Activated T-cell treated with anti-CD3 and anti-CD28 coated beads, Interleukin-2, amount 50 U/mL, for 48 hours (primary cell): ENCODE results near the gene NTNG1.

Experiments
- DNase-seq, 2 experiments: peaks; one replicate each; pipeline ENCODE4 v3.0.0-alpha.2; 2020

The NTNG1 gene

GRCh38 chr1:107419003-107419402 lies 278.2 kb downstream of the NTNG1 start:
- no peak for DNase-seq

DNA sequence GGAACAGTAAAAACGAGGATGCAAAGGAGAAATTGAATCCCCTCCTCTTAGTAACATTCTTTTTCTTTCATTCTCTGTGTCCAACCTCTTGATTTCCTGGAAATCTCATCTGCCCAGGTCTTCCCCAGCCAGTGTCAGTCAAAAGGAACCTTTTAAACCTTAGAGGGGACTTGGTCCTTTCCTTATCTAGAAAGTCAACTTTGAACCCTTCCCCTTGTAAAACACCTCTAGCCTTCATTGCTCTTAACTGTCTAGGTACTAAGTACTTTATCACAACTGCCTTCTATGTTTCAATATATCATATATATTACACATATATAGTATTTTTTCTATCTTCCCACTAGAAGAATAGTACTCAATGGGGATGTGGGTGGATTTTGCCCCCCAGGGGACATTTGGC lies 282.1 kb downstream of the NTNG1 start:
- no peak for DNase-seq

DNA sequence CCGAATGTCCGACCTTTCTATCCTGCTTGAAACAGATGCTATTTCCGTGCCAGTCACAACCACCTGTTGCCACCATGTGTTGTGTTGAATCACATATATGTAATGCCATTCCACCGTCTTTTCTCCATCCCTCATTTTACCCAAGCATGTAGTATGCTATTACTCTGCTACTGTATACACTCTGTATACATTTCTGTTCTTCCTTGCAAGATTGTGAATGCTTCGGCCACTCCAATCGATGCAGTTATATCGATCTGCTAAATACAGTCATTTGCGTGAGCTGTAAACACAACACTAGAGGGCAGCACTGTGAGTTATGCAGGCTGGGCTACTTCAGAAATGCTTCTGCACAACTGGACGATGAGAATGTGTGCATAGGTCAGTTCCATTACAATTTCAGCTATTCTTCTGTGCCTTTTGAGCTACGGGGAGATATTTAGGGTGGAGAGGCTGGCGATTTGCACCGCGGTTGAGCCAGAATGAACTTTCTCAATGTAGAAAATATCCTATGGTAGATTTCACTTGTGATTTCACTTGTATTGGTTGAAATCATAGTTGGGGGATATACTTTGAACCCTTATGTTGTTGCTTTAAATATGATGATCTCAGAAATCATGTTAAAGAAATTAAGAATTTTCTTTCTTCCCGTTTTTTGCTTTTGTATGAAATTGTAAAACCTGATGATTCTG lies 289.8 kb downstream of the NTNG1 start:
- DNase-seq = peak; percentile 22 to 25

DNA sequence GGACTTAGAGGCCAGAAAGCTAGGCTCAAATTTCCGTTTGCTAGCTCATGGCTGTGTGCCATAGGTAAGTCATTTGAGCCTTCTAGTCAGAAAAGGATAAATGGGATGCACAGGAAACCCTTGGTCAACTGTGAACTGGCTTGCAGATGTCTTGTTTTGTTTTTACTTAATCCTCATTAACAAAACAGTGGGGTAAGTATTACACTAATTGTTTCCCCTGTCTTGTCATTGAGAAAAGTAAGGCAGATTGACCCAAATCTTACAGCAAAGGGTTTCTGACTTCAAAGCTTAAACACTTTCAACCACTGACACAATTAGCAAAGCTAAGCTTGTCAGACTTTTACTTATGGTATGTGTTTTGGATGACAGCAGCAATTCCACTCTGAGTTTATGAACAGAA lies 291.3 kb downstream of the NTNG1 start:
- DNase-seq = no peak

- DNase-seq = no peak
These were observed 292.2 kb downstream of the NTNG1 start for GRCh38 chr1:107433068-107433467.

DNA sequence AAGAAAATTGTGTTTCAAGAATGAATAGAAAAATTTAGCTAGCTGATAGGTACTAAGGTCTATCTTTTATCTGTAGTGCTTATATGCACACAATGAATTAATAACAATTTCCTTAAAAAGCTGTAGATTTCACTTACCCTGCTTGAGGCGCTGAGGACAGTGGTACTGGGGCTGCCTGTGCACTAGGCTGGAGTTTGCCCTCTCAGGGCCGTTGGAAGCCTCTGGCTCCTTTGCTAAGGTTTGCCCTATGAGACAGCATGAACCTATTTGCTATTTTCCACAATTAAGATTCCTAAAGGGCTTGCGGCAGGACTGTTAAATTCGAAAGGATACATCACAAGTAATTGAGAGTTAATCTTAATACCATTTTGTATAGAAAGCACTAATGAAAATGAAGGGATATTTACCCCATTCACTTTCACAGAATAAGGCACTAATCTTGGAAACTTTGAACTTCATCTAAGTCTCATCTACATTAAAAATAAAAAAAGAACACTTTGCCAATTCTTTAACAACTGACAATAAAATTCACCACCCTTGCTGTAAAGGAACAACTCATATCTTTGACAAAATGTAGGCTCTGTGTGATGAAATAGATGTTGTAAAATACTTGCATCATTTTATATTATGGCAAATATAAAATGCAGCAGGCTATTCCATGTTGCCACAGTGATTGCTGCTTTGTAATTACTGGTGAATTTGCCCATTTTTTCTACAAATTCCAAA lies 293.0 kb downstream of the NTNG1 start:
- no peak for DNase-seq

GRCh38 chr1:107434361-107434693 lies 293.5 kb downstream of the NTNG1 start:
- DNase-seq = no peak

DNA sequence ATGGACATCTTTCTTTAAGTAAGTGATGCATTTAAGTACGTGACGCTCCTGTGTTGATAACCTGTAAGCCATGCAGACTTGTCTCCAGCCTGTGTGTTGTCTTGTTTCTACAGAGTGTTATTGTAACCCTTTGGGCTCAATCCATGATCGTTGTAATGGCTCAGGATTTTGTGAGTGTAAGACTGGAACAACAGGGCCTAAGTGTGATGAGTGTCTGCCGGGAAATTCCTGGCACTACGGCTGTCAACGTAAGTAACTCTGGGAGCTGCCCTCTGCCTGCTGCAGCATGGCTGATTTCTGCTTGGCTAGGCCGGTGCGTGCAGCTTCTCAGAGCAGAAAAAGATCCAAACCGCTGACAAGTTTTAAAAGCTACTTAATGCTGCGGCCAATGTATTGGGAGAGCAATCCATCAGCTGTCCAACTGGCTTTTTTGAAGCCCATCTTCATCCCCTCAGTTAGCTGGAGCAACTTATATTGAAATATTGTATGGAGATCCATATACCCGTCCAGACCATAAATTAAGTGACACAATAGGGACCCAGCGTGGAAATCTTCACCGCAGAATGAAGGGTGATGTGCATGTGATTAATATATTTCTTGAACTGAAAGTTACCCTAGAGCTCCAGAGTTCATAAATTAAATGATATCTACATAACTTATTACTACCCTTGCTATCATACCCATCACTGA lies 295.9 kb downstream of the NTNG1 start:
- no peak for DNase-seq

- no peak for DNase-seq
These were observed 298.7 kb downstream of the NTNG1 start for GRCh38 chr1:107439567-107439966.

DNA sequence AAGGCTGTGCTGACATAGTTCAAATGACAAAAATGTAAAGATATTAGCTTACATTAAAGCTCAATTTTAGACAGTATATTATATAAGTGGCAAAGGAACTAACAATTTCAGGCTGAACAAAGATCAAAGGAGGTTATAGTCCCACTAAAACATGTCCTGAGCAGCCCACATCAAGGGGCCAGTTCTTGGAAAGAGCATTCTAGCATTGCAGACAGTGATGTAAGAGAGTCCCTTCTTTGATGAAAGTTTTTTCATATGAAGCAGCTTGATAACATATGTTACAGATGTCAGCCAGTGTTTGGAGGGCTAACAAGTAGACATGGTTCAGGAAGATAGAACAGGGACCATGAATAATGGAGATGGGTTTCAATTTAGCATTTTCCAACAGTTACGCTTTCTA lies 301.7 kb downstream of the NTNG1 start:
- DNase-seq = no peak

DNA sequence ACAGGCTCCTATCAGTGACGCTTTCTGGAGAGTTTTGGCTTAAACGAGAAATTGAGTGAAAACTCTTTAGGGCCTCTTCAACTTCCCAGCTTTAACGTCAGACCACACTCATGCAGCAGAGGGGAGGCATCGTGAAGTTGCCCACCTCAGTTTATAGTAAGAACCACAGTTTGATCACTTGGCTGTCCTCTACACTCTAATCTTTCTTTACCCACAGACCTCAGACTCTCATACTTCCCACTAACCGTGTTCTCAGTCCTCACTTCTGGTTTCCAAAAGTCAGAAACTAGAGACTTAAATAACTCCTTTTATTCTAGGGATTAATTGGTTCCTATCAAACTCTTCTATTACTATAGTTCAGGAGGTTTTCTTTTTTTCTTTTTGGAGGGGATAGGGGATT lies 302.2 kb downstream of the NTNG1 start:
- DNase-seq = no peak

DNA sequence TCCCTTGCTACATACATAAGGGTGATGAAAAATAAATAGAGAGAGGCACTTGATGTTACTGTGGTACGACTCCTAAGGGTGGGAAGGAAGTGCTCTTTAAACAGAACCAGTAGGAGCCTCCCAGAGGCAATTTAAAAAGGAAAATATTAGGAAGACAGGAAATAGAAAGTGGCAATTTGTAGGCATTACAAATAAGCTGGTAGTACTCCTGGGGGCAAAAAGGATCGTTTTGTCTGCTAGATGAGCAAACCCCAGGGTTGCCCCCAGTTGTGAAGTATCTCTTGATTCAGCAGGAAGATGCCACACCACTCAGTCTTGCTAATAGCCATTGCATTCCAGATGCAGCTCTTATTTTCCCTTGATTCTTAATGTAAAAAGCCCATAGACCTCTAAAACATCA lies 303.0 kb downstream of the NTNG1 start:
- DNase-seq = no peak

DNA sequence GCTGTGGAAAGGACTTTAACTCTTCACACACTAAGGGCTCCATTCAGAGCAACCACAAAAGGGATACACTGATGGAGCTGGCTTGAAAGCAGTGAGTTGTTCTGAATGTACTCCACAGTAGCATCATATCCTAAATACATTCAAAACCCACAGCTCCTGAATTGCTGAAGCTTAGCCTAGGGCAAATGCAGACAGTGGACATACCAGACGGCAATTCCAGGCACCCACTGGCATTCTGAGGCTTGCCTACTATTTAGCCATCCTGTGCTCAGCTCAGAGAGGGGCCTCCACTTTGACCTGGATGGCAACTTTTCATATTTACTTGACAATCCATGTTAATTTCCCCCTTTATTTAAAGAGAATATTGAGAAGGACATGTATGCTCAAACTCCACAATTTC lies 303.5 kb downstream of the NTNG1 start:
- no peak for DNase-seq

- DNase-seq = no peak
These were observed 308.5 kb downstream of the NTNG1 start for GRCh38 chr1:107449326-107449725.

DNA sequence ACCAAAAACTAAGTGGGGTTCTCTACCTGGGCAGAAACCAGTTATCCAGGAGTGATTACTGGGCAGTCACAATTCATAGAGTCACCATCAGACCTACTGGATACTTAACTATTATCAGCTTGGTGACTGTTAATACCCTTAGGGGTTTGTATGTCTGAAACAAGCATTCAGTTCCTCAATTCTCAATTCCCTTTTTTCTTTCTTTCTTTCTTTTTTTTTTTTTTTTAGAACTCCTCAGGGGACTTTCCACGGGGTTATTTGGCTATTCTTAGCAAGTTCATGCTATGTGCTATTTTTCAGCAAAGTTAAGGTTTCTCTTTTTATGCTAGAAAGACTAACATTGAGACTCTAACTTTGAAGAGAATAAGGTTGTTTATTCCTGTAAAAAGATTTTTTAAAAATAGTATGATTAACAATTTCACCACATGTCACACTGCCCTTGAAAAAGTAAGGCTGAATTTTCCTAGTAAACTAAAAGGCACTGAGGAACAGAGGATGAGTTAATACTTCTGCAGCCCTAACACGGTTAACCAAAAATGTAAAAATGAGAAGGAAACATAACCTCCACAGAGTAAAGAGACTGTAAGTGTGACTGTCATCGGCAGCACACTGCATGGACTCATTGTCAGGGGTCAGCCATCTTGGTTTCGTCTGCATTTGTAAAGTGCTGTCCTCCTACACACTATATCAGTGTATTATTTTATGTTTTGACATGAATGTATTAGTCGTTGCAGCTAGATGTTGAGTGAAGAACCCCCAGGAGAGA lies 310.2 kb downstream of the NTNG1 start:
- DNase-seq = no peak

DNA sequence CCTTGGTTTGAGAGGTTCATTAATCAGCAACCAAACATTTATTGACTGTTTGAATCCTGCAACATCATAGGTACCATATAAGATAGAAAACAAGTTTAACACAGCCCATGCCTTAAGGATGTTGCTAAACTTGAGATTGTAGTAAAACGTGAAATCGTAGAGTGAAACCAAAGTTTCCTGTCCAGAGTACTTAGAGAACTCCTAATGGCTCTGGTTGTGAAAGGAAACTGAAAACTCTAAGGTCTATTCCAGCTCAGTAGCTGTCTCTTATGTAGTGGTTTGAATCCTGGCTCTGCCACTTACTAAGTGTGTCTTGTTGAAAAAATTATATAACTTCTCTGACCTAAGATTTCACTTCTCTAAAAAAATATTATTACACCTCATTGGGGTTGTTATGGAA lies 310.9 kb downstream of the NTNG1 start:
- DNase-seq = no peak

GRCh38 chr1:107454791-107455190 lies 314.0 kb downstream of the NTNG1 start:
- DNase-seq = no peak

DNA sequence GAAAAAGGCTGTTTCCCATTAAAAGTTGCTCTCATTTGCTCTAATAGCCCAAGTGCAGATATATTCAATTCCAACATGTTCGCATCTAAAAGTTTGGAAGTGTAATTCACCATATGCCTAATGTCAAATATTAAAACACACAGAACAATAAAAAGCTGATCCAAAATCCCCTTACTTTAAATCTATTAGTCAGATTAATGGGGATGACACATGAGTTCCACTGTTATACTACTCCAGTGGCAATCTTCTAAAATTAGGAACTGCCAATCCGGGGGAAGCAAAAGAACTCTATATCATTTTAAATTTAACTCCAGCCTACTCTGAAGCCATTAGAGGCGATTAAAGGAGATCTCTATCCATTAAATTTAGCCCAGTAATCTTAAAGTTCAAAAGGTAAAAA lies 317.1 kb downstream of the NTNG1 start:
- no peak for DNase-seq

DNA sequence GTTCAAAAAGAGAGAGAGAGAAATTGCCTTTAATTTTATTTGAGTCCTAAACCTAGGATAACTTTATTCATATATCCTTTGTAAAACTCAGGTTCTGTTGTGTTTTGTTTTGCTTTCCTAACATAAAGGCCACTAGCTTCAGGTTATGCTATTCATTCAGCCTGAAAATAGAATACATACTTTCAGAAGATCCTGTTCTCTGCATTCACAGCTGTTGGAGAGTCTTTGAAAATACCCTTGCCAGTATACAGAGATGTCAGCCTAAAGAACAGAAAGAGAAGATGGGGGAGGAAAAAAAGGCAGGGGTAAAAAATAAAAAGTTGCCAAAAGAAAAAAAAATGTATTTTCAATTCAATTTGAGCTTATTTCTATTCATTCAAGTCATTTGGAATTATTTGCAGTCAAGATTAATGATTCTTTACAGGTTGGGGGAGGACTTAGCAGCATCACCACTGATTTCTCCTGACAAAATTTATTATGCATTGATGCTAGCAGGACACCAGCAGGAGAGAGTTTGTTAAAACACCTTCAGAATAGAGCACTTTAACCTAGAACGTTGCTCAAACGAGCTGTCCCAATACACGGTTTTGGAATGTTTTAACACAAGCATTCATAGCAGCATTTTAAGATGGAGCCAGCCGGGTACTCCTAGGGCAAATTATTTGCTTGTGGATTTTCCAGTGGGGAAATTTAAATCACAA lies 318.5 kb downstream of the NTNG1 start:
- no peak for DNase-seq

GRCh38 chr1:107460035-107460434 lies 319.2 kb downstream of the NTNG1 start:
- DNase-seq = no peak

DNA sequence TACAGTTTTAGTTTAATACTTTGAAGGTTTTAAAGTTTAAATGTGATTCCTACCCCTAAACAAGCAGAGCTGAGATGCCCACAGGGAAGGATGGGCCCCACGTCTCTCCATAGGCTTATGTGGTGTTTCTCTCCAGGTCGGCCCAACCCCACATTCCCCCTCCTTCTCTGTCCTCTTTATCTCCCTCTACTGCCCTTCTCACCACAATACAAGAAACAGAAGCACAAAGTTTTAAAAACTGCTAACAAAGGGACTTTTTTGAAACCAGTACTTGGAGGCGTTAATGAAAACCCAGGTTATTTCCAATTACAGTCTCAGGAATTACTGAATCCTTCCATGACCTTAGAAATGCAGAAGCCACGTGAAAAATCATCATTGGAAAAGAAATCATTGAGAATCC lies 324.0 kb downstream of the NTNG1 start:
- DNase-seq = no peak

GRCh38 chr1:107467286-107467685 lies 326.4 kb downstream of the NTNG1 start:
- DNase-seq = no peak

GRCh38 chr1:107467811-107468210 lies 327.0 kb downstream of the NTNG1 start:
- no peak for DNase-seq
